Inferior parietal cortex (tissue), 1 donor: ENCODE measurements around the gene ZNF608.

ENCODE experiments used
- DNase-seq: peaks from one replicate; pipeline ENCODE4 v3.0.0-alpha.2; 2016; ENCODE audit errors: extremely low spot score

ZNF608 gene

GRCh38 chr5:124719113-124719967 is 27.1 kb downstream of the ZNF608 start:
- DNase-seq, result no peak

DNA sequence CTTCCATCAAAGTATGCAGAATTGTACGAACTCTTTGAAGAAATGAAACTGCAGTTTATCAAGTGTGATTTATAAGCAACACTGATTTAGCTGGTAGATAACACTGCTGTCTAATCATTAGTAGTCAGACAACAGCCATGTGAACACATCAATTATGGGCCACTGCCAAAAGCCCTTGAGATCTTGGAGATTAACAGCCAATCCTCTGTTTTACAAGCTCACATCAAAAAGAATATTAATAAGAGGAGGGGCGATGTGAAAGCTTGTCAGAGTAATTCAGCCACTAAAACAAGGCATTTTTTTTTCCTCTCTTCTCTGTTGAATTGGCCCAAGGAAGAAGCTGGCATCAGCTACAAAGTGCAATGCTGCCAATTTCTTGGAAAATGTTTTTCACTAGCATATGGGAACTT is 28.1 kb downstream of the ZNF608 start:
- DNase-seq, result peak; percentile 81

DNA sequence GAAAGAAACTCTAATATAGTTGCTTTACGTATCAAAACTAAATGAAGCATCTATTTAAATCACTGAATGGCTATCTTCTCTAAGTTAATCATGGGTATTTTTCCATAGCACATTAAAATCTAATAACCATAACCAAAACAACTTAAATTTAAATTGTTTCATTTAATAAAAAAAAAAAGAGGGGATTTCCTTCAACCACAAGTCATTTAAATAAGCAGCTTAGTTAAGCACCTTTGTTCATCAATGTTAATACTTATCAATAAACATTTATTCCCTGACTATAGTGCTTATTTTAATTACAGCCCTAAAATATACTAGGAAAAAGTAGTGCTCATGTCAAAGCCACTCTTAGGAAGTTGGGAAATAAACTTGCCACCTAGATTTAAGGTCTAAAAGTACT is 30.3 kb downstream of the ZNF608 start:
- no peak for DNase-seq

DNA sequence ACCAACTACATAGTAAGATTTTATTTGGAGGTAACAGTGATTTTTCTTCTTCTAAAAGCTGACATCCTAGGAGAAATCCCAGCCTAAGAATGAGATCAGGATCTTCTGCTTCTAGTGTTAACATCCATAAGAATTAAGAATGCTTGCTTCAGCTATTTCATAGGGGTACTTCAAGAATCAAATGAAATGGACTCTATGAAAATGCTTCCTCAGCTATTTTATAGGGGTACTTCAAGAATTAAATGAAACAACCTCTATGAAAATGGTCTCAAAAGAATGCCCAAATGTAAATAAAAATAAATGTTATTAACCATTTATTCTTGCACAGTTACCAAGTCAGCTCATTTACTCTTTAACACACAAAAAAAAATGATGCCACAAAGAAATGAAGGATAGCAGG is 31.5 kb downstream of the ZNF608 start:
- DNase-seq, result no peak

GRCh38 chr5:124713595-124713994 is 32.8 kb downstream of the ZNF608 start:
- no peak for DNase-seq

DNA sequence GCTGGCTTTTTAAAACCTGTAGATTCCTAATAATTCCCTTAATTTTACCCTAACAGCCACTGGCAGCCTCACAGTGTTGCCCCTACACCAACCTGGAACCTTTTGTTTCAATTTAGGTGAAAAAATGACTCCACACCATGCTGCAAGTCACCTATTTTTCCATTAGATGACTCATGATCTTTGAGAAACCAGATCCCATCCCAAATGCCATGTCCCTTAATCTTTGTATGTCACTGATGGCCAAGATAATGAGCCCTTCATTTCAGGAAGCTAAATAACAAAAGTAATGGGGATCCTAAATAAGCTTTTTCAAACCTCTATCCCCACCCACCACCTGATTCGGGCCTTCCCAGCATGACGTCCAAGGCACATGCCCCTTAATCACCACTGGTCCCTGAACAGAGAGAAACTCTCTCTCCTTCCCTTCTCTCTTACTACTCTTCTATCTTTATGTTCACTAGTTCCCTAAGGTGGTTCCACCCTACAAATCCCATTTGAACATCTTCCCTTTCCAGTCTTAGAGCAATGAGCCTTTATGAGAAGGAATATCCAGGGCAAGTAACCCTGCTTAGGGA is 33.6 kb downstream of the ZNF608 start:
- no peak for DNase-seq

DNA sequence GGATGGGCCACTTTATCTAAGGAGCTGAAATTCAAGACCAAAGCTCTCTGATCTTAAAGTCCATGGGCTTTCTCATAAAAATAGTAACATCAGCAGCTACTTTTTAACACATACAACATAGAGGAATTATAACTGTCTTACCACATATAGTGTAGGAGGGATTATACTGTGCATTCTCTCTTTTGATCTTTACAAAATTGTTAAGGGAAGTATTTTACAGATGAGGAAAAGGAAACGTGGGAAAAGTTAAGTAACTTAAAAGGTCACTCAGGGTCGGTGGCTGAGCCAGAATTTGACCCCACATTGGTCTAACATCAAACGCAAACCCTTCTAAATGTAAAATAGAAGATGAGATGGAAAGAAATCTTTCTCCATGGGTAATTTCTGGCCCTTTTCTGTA is 38.4 kb downstream of the ZNF608 start:
- no peak for DNase-seq

- no peak for DNase-seq
These were observed 38.9 kb downstream of the ZNF608 start for GRCh38 chr5:124707520-124707919.

DNA sequence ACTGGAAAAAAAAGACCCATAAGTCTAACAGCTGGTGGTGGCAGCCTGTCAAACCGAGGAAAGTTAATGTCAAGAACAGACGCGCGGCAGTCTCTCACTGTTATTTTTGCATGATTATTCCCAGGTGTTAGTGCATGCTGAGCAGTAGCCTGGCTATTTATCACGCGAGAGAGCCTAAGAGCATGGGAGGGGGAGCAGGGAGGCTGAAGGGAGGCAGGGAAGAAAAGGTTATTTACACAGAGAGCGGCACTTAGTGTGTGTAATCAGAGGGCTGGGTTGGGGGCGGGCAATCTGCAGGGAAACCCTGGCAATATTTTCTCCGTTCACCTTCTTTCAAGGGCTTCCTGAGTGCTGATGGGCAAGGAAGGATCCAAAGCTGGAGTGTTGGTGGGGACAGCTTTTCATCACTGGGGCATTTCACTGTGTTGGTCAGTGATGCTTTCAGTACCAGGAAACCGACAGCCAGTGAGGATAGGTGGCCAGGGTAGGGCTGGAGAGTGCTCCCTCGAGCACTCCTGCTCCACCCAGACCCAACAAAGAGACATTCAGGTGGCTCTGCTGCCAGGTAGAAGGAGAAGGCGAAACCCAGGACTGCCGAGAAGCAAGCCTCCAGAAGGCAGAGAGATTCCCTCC is 39.6 kb downstream of the ZNF608 start:
- no peak for DNase-seq

GRCh38 chr5:124706051-124706450 is 40.4 kb downstream of the ZNF608 start:
- DNase-seq, result no peak

- no peak for DNase-seq
These were observed 40.9 kb downstream of the ZNF608 start for GRCh38 chr5:124705577-124705976.

DNA sequence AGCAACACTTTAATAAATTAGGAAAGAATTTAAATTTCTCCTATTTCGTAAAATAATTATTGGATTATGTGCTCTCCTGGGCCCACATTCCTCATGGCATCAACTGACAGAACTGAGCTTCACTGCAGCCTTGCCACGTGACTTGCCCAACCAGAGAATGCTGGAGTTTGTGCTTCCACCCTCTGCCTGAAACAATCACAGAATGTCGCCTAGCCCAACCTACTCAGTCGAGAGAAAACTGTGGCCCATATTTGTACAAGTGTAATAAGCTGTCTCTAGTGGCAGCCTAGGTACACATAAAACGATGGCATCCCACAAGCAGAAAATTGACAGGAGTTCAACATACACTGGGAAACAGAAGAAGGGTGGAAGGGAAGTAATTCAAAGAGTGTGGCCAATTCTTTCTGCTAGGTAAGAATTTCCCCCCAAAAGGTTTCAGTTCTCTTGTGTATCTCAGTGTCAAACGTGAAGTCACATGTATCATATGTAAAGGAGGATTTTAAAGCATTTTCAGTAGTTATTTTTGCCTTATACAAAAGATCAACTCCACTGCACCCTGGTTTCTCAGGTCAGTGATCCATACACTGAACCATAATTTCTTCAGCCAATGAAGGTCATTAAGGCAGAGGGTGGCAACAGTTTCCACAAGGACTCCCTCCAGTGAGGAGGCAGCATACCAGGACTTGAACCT is 41.7 kb downstream of the ZNF608 start:
- no peak for DNase-seq

- DNase-seq, result no peak
These were observed 42.4 kb downstream of the ZNF608 start for GRCh38 chr5:124703995-124704394.

GRCh38 chr5:124702525-124702924 is 43.9 kb downstream of the ZNF608 start:
- no peak for DNase-seq

DNA sequence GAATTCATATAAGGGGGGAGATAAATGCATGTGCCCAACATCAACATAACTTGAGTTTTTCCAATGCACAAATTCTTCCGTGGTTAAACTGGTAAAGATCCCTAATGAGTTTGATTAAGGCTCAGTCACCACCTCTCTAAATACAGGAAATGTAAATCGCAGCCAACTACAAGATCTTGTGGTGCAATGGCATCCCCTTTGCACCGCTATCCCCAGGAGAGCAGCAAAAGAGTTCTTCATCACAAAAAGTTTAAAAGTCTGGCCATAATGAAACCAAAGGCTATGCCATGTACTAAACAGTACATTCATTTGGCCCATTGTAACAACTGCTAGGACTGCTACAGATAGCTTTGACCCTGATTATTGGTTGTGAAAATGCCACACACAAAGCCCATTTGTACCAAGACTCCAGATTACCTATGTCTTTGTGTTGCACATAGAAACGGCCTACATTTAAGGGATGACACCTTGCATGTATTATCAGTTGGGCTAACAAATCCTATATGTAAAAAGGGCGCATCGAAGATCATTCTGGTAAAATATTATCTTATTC is 44.5 kb downstream of the ZNF608 start:
- DNase-seq, result no peak

DNA sequence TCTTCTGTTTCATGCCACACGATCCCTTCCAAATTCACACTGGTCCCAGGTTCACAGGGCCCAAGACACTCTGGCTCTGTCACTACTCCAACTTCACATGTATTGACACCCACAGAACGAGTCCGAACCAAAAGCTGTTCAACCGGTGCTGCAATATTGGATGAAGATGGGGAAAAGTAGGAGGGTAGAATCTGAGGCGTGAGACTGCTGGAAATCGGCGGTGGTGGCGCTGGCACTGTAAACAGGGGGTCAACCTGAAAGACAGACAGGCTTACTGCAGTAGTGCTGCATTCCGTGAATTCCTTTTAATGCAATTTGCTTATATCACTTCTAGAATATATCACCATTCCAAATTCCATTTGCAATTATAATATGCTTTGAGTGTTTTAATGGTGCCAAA is 45.4 kb downstream of the ZNF608 start:
- no peak for DNase-seq

- DNase-seq, result no peak
These were observed 46.1 kb downstream of the ZNF608 start for GRCh38 chr5:124700333-124700732.

- no peak for DNase-seq
These were observed 47.7 kb downstream of the ZNF608 start for GRCh38 chr5:124698770-124699169.

GRCh38 chr5:124697933-124698591 is 48.4 kb downstream of the ZNF608 start:
- DNase-seq, result no peak

- no peak for DNase-seq
These were observed 48.9 kb downstream of the ZNF608 start for GRCh38 chr5:124697501-124697900.

DNA sequence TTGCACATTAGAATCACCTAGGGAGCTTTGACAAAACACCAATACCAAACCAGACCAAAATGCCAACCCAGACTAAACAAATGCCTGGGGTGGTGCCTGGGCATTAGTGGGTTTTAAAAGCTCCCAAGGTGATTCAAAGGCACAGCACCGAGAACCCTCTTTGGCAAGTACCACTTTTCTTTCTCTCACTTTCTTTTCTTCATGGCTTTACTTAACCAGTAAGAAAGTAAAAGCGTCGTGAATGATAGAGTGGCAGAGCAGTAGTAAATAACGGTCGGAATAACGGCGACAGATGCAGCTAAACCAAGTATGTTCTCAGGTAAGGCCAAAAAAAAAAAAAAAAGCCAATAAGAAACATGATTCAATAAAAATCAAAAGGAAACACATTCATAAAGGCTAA is 49.5 kb downstream of the ZNF608 start:
- no peak for DNase-seq
